ENCODE results near the gene ACOT12. TPM values are rescaled to one million over a fixed set of nuclear protein-coding genes. Genes with fewer than 3 reads are reported as not detected.

Gene ACOT12
- total and polyA plus RNA-seq, 9 of the 15 experiments (the other 6 are each of a cell fraction or from before 2014, with no cell fraction given): 0.03 TPM; not detected in 8

- TF ChIP-seq HEY1 (CRISPR knock-in tag; IDR thresholded peaks at IDR 0.05; ENCODE audit: borderline replicate concordance) (no peak), ADNP (tag; IDR thresholded peaks at IDR 0.05) (no peak), EWSR1 (IDR thresholded peaks at IDR 0.05; ENCODE audit: borderline replicate concordance, low read depth, partially characterized antibody) (no peak), SMAD1 (IDR thresholded peaks at IDR 0.05; ENCODE audit: low read depth, low read length, partially characterized antibody) (peak; percentile 37), XRCC5 (IDR thresholded peaks at IDR 0.05; ENCODE audit: low read depth, low read length) (no peak; the same call in 1 of the 2 replicates), PREB (CRISPR knock-in tag; IDR thresholded peaks at IDR 0.05) (no peak), ZNF445 (CRISPR knock-in tag; IDR thresholded peaks at IDR 0.05; ENCODE audit: low read depth) (no peak), DLX4 (CRISPR knock-in tag; IDR thresholded peaks at IDR 0.05) (no peak), CUX1 (CRISPR knock-in tag; IDR thresholded peaks at IDR 0.05) (no peak), CBX3 (IDR thresholded peaks at IDR 0.05; ENCODE audit: borderline replicate concordance in 1 of 2, low read length in 2 of 2) (no peak), CBX5 (IDR thresholded peaks at IDR 0.05; ENCODE audit: borderline replicate concordance, low read depth) (no peak), ZNF696 (CRISPR knock-in tag; conservative IDR thresholded peaks at IDR 0.05) (no peak), FOXK1 (CRISPR knock-in tag; IDR thresholded peaks at IDR 0.05; ENCODE audit: borderline replicate concordance) (no peak), MNT (conservative IDR thresholded peaks at IDR 0.05) (peak; percentile 70 to 87), ASH1L (IDR thresholded peaks at IDR 0.05; ENCODE audit: borderline replicate concordance, low read depth, partially characterized antibody) (no peak)
Measured at GRCh38 chr5:81301271-81302015, 92.5 kb downstream of the ACOT12 start, which contains the start of gene ZCCHC9 (continued).

All from K562 (cell line).